H1 (cell line): Measurements from ENCODE around the gene PSMB3. TPM values are rescaled to one million over a fixed set of nuclear protein-coding genes. Genes with fewer than 3 reads are reported as not detected.

ENCODE experiments used
- CTCF ChIA-PET: fragments of 300-600 bp; sonication (Branson Sonifier 250); formaldehyde crosslinking; loops from one replicate; lab custom pipeline; 2021; ENCODE audit not compliant: partially characterized antibody; lab: Charles Lee
- POLR2A ChIA-PET: fragments of 300-600 bp; sonication (Branson Sonifier 250); formaldehyde crosslinking; loops from one replicate; lab custom pipeline; 2021; ENCODE audit warnings: inconsistent platforms; ENCODE audit not compliant: partially characterized antibody; lab: Charles Lee
- DNase-seq, 2 experiments: peaks; one replicate each; pipeline versions ENCODE4 v3.0.0 to v3.0.0-alpha.2; 2010 to 2022; ENCODE audit warnings: low spot score in 2 of 2, low read depth in 1 of 2, mixed read lengths in 1 of 2
- FAIRE-seq: peaks from 2 replicates; lab custom pipeline; 2011; peaks lifted over from hg19 to GRCh38; lab: Jason Lieb, UNC
- H2AFZ ChIP-seq: 2 replicates; pipeline ENCODE4 v1.8.1; 2012; ENCODE audit warnings: low read length, inconsistent platforms
- H2AK5ac ChIP-seq: 2 replicates; pipeline ENCODE4 v1.6.1; 2013; ENCODE audit warnings: low read depth, low read length
- H2BK120ac ChIP-seq: replicated peaks from 2 replicates; pipeline ENCODE3; 2013; ENCODE audit warnings: low read depth, low read length, inconsistent platforms
- H2BK12ac ChIP-seq: 2 replicates; pipeline ENCODE4 v1.6.1; 2013; ENCODE audit warnings: low read depth, low read length
- H2BK15ac ChIP-seq: 2 replicates; pipeline ENCODE4 v1.6.1; 2013; ENCODE audit warnings: low read length
- H2BK20ac ChIP-seq: 2 replicates; pipeline ENCODE4 v1.6.1; 2013; ENCODE audit warnings: low read length
- H2BK5ac ChIP-seq: 2 replicates; pipeline ENCODE4 v1.6.1; 2013; ENCODE audit warnings: low read depth, low read length
- H3K14ac ChIP-seq: 2 replicates; pipeline ENCODE4 v1.6.1; 2013; ENCODE audit warnings: inconsistent platforms; ENCODE audit not compliant: insufficient read length
- H3K18ac ChIP-seq: 2 replicates; pipeline ENCODE4 v1.6.1; 2013; ENCODE audit warnings: low read length; ENCODE audit errors: extremely low read depth
- H3K23ac ChIP-seq: 2 replicates; pipeline ENCODE4 v1.6.1; 2013; ENCODE audit warnings: inconsistent platforms; ENCODE audit not compliant: insufficient read length
- H3K23me2 ChIP-seq: 2 replicates; pipeline ENCODE4 v1.6.1; 2013; ENCODE audit warnings: low read depth, low read length
- H3K27ac ChIP-seq: 2 replicates; pipeline ENCODE4 v1.6.1; 2011; ENCODE audit warnings: low read depth, low read length, inconsistent platforms
- H3K27me3 ChIP-seq, 4 experiments: replicated peaks in 1 of 4; 1 replicate in 1 of 4; 2 replicates in 3 of 4; pipeline versions ENCODE4 v1.6.1 to v1.8.1; 2011 to 2013; ENCODE audit warnings: low read length in 3 of 4, mild to moderate bottlenecking in 3 of 4, inconsistent platforms in 2 of 4, mixed read lengths in 2 of 4, moderate library complexity in 1 of 4; ENCODE audit not compliant: control insufficient read depth in 3 of 4, insufficient read depth in 3 of 4; ENCODE audit errors: extremely low read depth in 1 of 4
- H3K36me3 ChIP-seq, 4 experiments: 2 replicates each; pipeline versions ENCODE4 v1.6.1 to v1.8.1; 2011 to 2013; ENCODE audit warnings: mild to moderate bottlenecking in 4 of 4, low read length in 3 of 4, moderate library complexity in 2 of 4, control low read depth in 1 of 4, inconsistent platforms in 1 of 4; ENCODE audit not compliant: insufficient read depth in 4 of 4, control insufficient read depth in 2 of 4
- H3K4ac ChIP-seq: replicated peaks from 2 replicates; pipeline ENCODE3; 2013; ENCODE audit warnings: low read length, low read depth, mixed read lengths, inconsistent platforms; ENCODE audit not compliant: insufficient read length
- H3K4me1 ChIP-seq, 4 experiments: replicated peaks in 1 of 4; 1 replicate in 1 of 4; 2 replicates in 3 of 4; pipeline versions ENCODE4 v1.6.1 to v1.8.1; 2011 to 2013; ENCODE audit warnings: low read length in 3 of 4, inconsistent platforms in 2 of 4, mixed read lengths in 1 of 4; ENCODE audit not compliant: insufficient read depth in 4 of 4, control insufficient read depth in 3 of 4
- H3K4me2 ChIP-seq, 2 experiments: 2 replicates each; pipeline versions ENCODE4 v1.6.1 to v1.8.1; 2011 to 2013; ENCODE audit warnings: low read depth in 2 of 2, low read length in 2 of 2, control low read depth in 1 of 2, inconsistent platforms in 1 of 2, mild to moderate bottlenecking in 1 of 2; ENCODE audit not compliant: insufficient read depth in 1 of 2
- H3K4me3 ChIP-seq, 4 experiments: fragments of 200-600, 300-600 bp in 1 of 4; sonication (generic), shearing (Covaris generic), sonication (Bioruptor Twin) in 1 of 4; 2 replicates each; pipeline versions ENCODE4 v1.5.1 to v1.8.1; 2011 to 2016; ENCODE audit warnings: low read length in 4 of 4, low read depth in 3 of 4, control low read depth in 2 of 4, inconsistent platforms in 2 of 4, mild to moderate bottlenecking in 2 of 4, mixed read lengths in 1 of 4, moderate library complexity in 1 of 4; ENCODE audit not compliant: insufficient read depth in 2 of 4; ENCODE audit errors: extremely low read depth in 1 of 4
- H3K56ac ChIP-seq: replicated peaks from 2 replicates; pipeline ENCODE3; 2013; ENCODE audit warnings: low read depth, mild to moderate bottlenecking, mixed read lengths, low read length, inconsistent platforms; ENCODE audit not compliant: insufficient read length
- H3K79me1 ChIP-seq: 2 replicates; pipeline ENCODE4 v1.6.1; 2013; ENCODE audit warnings: low read depth, low read length, control low read depth
- H3K79me2 ChIP-seq, 2 experiments: 2 replicates each; pipeline versions ENCODE4 v1.6.1 to v1.8.1; 2012 to 2013; ENCODE audit warnings: low read length in 2 of 2, mild to moderate bottlenecking in 2 of 2, inconsistent platforms in 1 of 2; ENCODE audit not compliant: insufficient read depth in 2 of 2, control insufficient read depth in 1 of 2
- H3K9ac ChIP-seq, 4 experiments: replicated peaks in 1 of 4; 1 replicate in 1 of 4; 2 replicates in 3 of 4; pipeline versions ENCODE4 v1.6.1 to v1.8.1; 2011 to 2013; ENCODE audit warnings: low read depth in 3 of 4, low read length in 3 of 4, control low read depth in 2 of 4, mild to moderate bottlenecking in 2 of 4, moderate library complexity in 2 of 4, inconsistent platforms in 1 of 4; ENCODE audit errors: extremely low read depth in 1 of 4
- H3K9me3 ChIP-seq, 2 experiments: 2 replicates each; pipeline versions ENCODE4 v1.6.1 to v1.8.1; 2012 to 2013; ENCODE audit warnings: mild to moderate bottlenecking in 2 of 2, moderate library complexity in 2 of 2, control low read depth in 1 of 2, inconsistent platforms in 1 of 2, low read depth in 1 of 2, low read length in 1 of 2, mixed read lengths in 1 of 2; ENCODE audit not compliant: insufficient read depth in 2 of 2
- H4K20me1 ChIP-seq, 2 experiments: replicated peaks in 1 of 2; 2 replicates each; pipeline versions ENCODE3 to v1.8.1; 2011 to 2013; ENCODE audit warnings: inconsistent platforms in 2 of 2, low read length in 2 of 2, mild to moderate bottlenecking in 1 of 2; ENCODE audit not compliant: insufficient read depth in 2 of 2, control insufficient read depth in 1 of 2
- H4K5ac ChIP-seq: 2 replicates; pipeline ENCODE4 v1.6.1; 2013; ENCODE audit warnings: low read length, low read depth, mixed read lengths, inconsistent platforms; ENCODE audit not compliant: insufficient read length
- H4K8ac ChIP-seq: 2 replicates; pipeline ENCODE4 v1.8.0; 2013; ENCODE audit warnings: mild to moderate bottlenecking, moderate library complexity, low read length, inconsistent platforms; ENCODE audit not compliant: insufficient read depth; ENCODE audit errors: extremely low read depth
- H4K91ac ChIP-seq: replicated peaks from 2 replicates; pipeline ENCODE3; 2013; ENCODE audit warnings: low read length, mixed read lengths, inconsistent platforms; ENCODE audit not compliant: insufficient read length
- BACH1 ChIP-seq: IDR thresholded peaks from 2 replicates; pipeline ENCODE4 v1.6.1; 2012; ENCODE audit warnings: low read length, improper control_type of control experiment
- CREB1 ChIP-seq: IDR thresholded peaks from 2 replicates; pipeline ENCODE4 v1.6.1; 2012; ENCODE audit warnings: inconsistent platforms
- JUN ChIP-seq: IDR thresholded peaks from 2 replicates; pipeline ENCODE4 v1.6.1; 2011; ENCODE audit warnings: low read depth, mild to moderate bottlenecking, improper control_type of control experiment, low read length
- NRF1 ChIP-seq: IDR thresholded peaks from 2 replicates; pipeline ENCODE4 v1.6.1; 2011; ENCODE audit warnings: mild to moderate bottlenecking, low read depth, low read length, improper control_type of control experiment
- TAF7 ChIP-seq: optimal IDR thresholded peaks from 2 replicates; pipeline ENCODE3; 2011; ENCODE audit warnings: low read depth, mild to moderate bottlenecking, inconsistent platforms, low read length, moderate library complexity, borderline replicate concordance
- WGBS, 2 experiments: shearing (Covaris generic) in 1 of 2; methylation state at CpG; one replicate each; pipeline versions ENCODE4 v1.1.6 to v1.1.7; 2013 to 2015; ENCODE audit warnings: low lambda C conversion rate in 2 of 2, mixed read lengths in 2 of 2, inconsistent platforms in 1 of 2, low coverage in 1 of 2, missing lambda C conversion rate in 1 of 2; ENCODE audit not compliant: insufficient replicate concordance in 2 of 2, insufficient coverage in 1 of 2, insufficient read length in 1 of 2; ENCODE audit errors: extremely low coverage in 1 of 2, missing lambda C conversion rate in 1 of 2; 5-methylcytosine and 5-hydroxymethylcytosine counted together
- polyA plus RNA-seq, 7 experiments: library from polyadenylated mRNA; depleted of rRNA in 3 of 7; stranded (reverse) in 5 of 7; unstranded in 2 of 7; fragments of >200 nt in 5 of 7; fragments of 200-250 nt in 2 of 7; gene quantifications; 1 replicate in 5 of 7; 2 replicates in 1 of 7; 4 replicates in 1 of 7; pipeline versions ENCODE4 v1.2.1 to v1.2.3, GENCODE V29; 2011 to 2013; ENCODE audit warnings: missing spikeins in 2 of 7, mixed read lengths in 2 of 7
- total RNA-seq: library from RNA; stranded (reverse); fragmentation: NEBNext Ultra II Directional; extraction: Animal tissue kit (Norgen Biotek cat#: 25700); gene quantifications from 2 replicates; pipeline ENCODE4 v1.2.1, GENCODE V29; 2021

The PSMB3 gene
- total and polyA plus RNA-seq, 2 of the 8 experiments (the other 6 are each of a cell fraction or from before 2014, with no cell fraction given), result 291 to 914 TPM

- Histone ChIP-seq H2BK5ac (no peak overlapping the region), H4K5ac (no peak overlapping the region), H3K9me3 (no peaks in the 10 kb centered on the region), H3K23ac (no peak overlapping the region), H3K56ac (no peak overlapping the region), H2BK20ac (no peak overlapping the region), H4K8ac (no peak overlapping the region), H3K27me3 (no peaks in the 10 kb centered on the region), H3K18ac (no peak overlapping the region), H2BK120ac (no peak overlapping the region), H2AK5ac (no peak overlapping the region), H4K20me1 (peaks cover 4 to 18% of the 10 kb centered on the region in 2 experiments), H3K9ac (no peak overlapping the region), H2BK15ac (no peak overlapping the region), H3K4me1 (peaks cover 5 to 8% (median 5%) of the 10 kb centered on the region in 4 experiments; a peak in 4 of 7 replicates), H2BK12ac (no peak overlapping the region), H3K27ac (no peak overlapping the region), H3K4ac (no peak overlapping the region), H3K79me2 (peaks cover 16 to 37% of the 10 kb centered on the region in 2 experiments), H2AFZ (no peak overlapping the region), H3K14ac (no peak overlapping the region), H3K4me2 (peak overlapping the region; percentile 38 to 69), H3K79me1 (peaks cover 25% of the 10 kb centered on the region), H4K91ac (no peak overlapping the region), H3K36me3 (peaks cover 2 to 27% (median 17%) of the 10 kb centered on the region in 4 experiments; a peak in 5 of 8 replicates), H3K4me3 (peak overlapping the region; percentile 75 to 90 (median 78)), H3K23me2 (peaks cover 4% of the 10 kb centered on the region)
- CTCF ChIA-PET, result interaction anchor here (1.0 to 1.1 kb wide), 3 partner anchors 13 to 124 kb away, joined by 3 to 4 read pairs (median 4); no protein-coding TSS in a partner anchor
- POLR2A ChIA-PET, result interaction anchor here (0.6 to 3.6 kb wide), 18 partner anchors 9 to 292 kb away, joined by 3 to 16 read pairs (median 3); partner anchors contain the start of genes CWC25 and FBXO47
- FAIRE-seq (no peak), DNase-seq (no peak)
- TF ChIP-seq TAF7 (no peak), JUN (no peak), BACH1 (no peak), CREB1 (no peak), NRF1 (no peak)
- WGBS, 2 experiments, result 26% methylated on average over 14 of the region's 14 CpGs; no CpG with 5 or more reads in 1 of the 2 experiments
These were observed 47.8 kb downstream of the PSMB3 start for GRCh38 chr17:38800237-38800760.
